Measurements from ENCODE around the gene TMEM125. TPM values are rescaled to one million over a fixed set of nuclear protein-coding genes. Genes with fewer than 3 reads are reported as not detected.

Gene TMEM125
- total RNA-seq, 1 donor from 2014 or later: 41.1 TPM

- DNase-seq (ENCODE audit: low spot score, unreplicated experiment): no peak
- H3K4me3 Mint-ChIP-seq (ENCODE audit: low read depth): no peak overlapping the region
- no peaks in the 10 kb centered on the region for H3K9me3 Mint-ChIP-seq (ENCODE audit: low read depth)
- H3K36me3 Mint-ChIP-seq (ENCODE audit: insufficient read depth): no peaks in the 10 kb centered on the region
- H3K27me3 Mint-ChIP-seq: peaks cover 14% of the 10 kb centered on the region
- H3K27ac Mint-ChIP-seq: no peak overlapping the region
- TF ChIP-seq, protein P1, sequence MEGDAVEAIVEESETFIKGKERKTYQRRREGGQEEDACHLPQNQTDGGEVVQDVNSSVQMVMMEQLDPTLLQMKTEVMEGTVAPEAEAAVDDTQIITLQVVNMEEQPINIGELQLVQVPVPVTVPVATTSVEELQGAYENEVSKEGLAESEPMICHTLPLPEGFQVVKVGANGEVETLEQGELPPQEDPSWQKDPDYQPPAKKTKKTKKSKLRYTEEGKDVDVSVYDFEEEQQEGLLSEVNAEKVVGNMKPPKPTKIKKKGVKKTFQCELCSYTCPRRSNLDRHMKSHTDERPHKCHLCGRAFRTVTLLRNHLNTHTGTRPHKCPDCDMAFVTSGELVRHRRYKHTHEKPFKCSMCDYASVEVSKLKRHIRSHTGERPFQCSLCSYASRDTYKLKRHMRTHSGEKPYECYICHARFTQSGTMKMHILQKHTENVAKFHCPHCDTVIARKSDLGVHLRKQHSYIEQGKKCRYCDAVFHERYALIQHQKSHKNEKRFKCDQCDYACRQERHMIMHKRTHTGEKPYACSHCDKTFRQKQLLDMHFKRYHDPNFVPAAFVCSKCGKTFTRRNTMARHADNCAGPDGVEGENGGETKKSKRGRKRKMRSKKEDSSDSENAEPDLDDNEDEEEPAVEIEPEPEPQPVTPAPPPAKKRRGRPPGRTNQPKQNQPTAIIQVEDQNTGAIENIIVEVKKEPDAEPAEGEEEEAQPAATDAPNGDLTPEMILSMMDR (IDR thresholded peaks at IDR 0.05; ENCODE audit: unreplicated experiment): no peak
- peaks cover 3% of the 10 kb centered on the region for H3K4me1 Mint-ChIP-seq (ENCODE audit: low read depth)
These were observed 39.7 kb downstream of the TMEM125 start for GRCh38 chr1:43309405-43310025.

DNA sequence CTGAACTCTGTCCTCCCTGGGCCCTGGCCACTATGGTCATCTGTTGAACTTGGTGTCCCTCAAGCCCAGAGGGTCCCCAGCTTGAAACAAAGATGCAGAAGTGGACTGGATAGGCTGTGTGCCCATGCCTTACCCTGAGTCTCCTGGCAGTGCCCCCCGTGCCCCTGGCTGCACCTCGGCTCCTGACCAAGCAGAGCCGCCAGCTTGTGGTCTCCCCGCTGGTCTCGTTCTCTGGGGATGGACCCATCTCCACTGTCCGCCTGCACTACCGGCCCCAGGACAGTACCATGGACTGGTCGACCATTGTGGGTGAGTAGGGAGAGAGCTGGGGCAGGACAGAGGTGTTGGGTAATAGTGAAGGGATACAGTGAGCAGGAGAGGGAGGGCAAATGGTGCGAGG lies 41.7 kb downstream of the TMEM125 start:
- H3K9me3 Mint-ChIP-seq (ENCODE audit: low read depth): no peaks in the 10 kb centered on the region
- no peak for DNase-seq (ENCODE audit: low spot score, unreplicated experiment)
- peaks cover 3% of the 10 kb centered on the region for H3K4me1 Mint-ChIP-seq (ENCODE audit: low read depth)
- peaks cover 8% of the 10 kb centered on the region for H3K27me3 Mint-ChIP-seq
- TF ChIP-seq, protein P1 (IDR thresholded peaks at IDR 0.05; ENCODE audit: unreplicated experiment): no peak
- no peaks in the 10 kb centered on the region for H3K36me3 Mint-ChIP-seq (ENCODE audit: insufficient read depth)
- no peak overlapping the region for H3K27ac Mint-ChIP-seq
- no peak overlapping the region for H3K4me3 Mint-ChIP-seq (ENCODE audit: low read depth)

DNA sequence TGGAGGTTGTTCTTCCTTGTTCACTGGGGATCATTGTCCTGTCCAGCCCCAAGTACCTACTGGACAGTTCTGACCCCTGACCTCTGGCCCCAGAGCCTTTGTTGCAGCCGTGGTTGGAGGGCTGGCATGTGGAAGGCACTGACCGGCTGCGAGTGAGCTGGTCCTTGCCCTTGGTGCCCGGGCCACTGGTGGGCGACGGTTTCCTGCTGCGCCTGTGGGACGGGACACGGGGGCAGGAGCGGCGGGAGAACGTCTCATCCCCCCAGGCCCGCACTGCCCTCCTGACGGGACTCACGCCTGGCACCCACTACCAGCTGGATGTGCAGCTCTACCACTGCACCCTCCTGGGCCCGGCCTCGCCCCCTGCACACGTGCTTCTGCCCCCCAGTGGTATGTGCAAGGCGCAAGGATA lies 42.4 kb downstream of the TMEM125 start:
- H3K36me3 Mint-ChIP-seq (ENCODE audit: insufficient read depth): no peaks in the 10 kb centered on the region
- no peak overlapping the region for H3K4me3 Mint-ChIP-seq (ENCODE audit: low read depth)
- no peaks in the 10 kb centered on the region for H3K9me3 Mint-ChIP-seq (ENCODE audit: low read depth)
- DNase-seq (ENCODE audit: low spot score, unreplicated experiment): no peak
- TF ChIP-seq, protein P1 (IDR thresholded peaks at IDR 0.05; ENCODE audit: unreplicated experiment): no peak
- H3K4me1 Mint-ChIP-seq (ENCODE audit: low read depth): peaks cover 3% of the 10 kb centered on the region
- no peak overlapping the region for H3K27ac Mint-ChIP-seq
- peaks cover 12% of the 10 kb centered on the region for H3K27me3 Mint-ChIP-seq

DNA sequence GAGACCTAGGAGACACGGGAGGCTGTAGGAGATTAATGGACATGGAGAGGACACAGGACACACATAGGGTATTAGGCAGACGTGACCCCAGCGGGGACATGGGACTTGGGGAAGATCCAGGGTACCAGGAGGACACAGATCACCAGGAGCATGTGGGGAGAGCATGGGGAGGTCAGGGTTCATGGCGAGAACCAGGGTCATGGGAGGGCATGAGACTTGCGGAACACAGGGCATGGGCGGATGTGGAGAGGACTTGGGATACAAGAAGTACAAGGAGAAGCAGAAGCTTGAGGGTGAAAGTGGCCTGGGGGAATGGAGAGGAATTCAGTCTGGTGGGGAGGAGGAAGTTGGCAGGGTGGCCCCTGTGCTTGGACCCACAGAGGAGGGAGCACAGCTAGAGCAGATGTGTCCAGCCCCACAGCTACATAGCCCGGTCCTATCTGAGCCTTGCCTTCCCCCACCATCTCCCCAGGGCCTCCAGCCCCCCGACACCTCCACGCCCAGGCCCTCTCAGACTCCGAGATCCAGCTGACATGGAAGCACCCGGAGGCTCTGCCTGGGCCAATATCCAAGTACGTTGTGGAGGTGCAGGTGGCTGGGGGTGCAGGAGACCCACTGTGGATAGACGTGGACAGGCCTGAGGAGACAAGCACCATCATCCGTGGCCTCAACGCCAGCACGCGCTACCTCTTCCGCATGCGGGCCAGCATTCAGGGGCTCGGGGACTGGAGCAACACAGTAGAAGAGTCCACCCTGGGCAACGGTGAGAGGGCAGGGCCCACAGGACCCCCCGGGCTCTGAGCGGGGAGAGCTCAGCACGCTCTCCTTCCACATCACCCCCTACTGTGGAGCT lies 43.1 kb downstream of the TMEM125 start:
- H3K4me3 Mint-ChIP-seq (ENCODE audit: low read depth): no peak overlapping the region
- TF ChIP-seq, protein P1 (IDR thresholded peaks at IDR 0.05; ENCODE audit: unreplicated experiment): no peak
- H3K27me3 Mint-ChIP-seq: peaks cover 12% of the 10 kb centered on the region
- DNase-seq (ENCODE audit: low spot score, unreplicated experiment): no peak
- no peaks in the 10 kb centered on the region for H3K9me3 Mint-ChIP-seq (ENCODE audit: low read depth)
- peaks cover 3% of the 10 kb centered on the region for H3K4me1 Mint-ChIP-seq (ENCODE audit: low read depth)
- no peak overlapping the region for H3K27ac Mint-ChIP-seq
- H3K36me3 Mint-ChIP-seq (ENCODE audit: insufficient read depth): no peaks in the 10 kb centered on the region

- no peaks in the 10 kb centered on the region for H3K9me3 Mint-ChIP-seq (ENCODE audit: low read depth)
- no peak overlapping the region for H3K27ac Mint-ChIP-seq
- peaks cover 12% of the 10 kb centered on the region for H3K27me3 Mint-ChIP-seq
- no peak for DNase-seq (ENCODE audit: low spot score, unreplicated experiment)
- H3K4me1 Mint-ChIP-seq (ENCODE audit: low read depth): peaks cover 3% of the 10 kb centered on the region
- TF ChIP-seq, protein P1 (IDR thresholded peaks at IDR 0.05; ENCODE audit: unreplicated experiment): no peak
- no peaks in the 10 kb centered on the region for H3K36me3 Mint-ChIP-seq (ENCODE audit: insufficient read depth)
- H3K4me3 Mint-ChIP-seq (ENCODE audit: low read depth): no peak overlapping the region
These were observed 44.0 kb downstream of the TMEM125 start for GRCh38 chr1:43313771-43314170.
